Measurements from ENCODE around the gene ANKRD35. TPM values are rescaled to one million over a fixed set of nuclear protein-coding genes. Genes with fewer than 3 reads are reported as not detected.

The ANKRD35 gene
- total RNA-seq, 1 donor from 2014 or later, result 0.31 TPM

DNA sequence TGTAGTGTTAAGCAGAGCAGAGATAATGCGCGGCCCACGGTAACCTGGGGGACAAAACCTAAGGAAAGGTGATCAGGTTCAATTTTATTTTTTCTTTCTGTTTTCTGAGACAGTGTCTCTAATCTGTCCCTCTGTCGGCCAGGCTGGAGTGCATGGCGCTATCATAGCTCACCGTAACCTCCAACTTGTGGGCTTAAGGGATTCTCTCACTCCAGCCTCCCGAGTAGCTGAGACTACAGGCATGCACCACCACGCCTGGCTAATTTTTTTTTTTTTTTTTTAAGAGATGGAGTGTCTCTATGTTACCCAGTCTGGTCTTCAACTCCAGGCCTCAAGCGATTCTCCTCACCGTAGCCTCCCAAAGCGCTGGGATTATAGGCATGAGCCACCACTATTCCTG, 724 bp upstream of the ANKRD35 start:
- Mint-ChIP-seq H3K4me3 (ENCODE audit: low read depth) (peak overlapping the region; percentile 76), H3K9me3 (ENCODE audit: low read depth) (no peaks in the 10 kb centered on the region), H3K4me1 (ENCODE audit: low read depth) (peaks cover 23% of the 10 kb centered on the region), H3K36me3 (ENCODE audit: insufficient read depth) (no peaks in the 10 kb centered on the region), H3K27me3 (peaks cover 38% of the 10 kb centered on the region), H3K27ac (no peak overlapping the region)
- DNase-seq (ENCODE audit: low spot score, unreplicated experiment), result no peak
- TF ChIP-seq, protein P1, sequence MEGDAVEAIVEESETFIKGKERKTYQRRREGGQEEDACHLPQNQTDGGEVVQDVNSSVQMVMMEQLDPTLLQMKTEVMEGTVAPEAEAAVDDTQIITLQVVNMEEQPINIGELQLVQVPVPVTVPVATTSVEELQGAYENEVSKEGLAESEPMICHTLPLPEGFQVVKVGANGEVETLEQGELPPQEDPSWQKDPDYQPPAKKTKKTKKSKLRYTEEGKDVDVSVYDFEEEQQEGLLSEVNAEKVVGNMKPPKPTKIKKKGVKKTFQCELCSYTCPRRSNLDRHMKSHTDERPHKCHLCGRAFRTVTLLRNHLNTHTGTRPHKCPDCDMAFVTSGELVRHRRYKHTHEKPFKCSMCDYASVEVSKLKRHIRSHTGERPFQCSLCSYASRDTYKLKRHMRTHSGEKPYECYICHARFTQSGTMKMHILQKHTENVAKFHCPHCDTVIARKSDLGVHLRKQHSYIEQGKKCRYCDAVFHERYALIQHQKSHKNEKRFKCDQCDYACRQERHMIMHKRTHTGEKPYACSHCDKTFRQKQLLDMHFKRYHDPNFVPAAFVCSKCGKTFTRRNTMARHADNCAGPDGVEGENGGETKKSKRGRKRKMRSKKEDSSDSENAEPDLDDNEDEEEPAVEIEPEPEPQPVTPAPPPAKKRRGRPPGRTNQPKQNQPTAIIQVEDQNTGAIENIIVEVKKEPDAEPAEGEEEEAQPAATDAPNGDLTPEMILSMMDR (IDR thresholded peaks at IDR 0.05; ENCODE audit: unreplicated experiment), result no peak

DNA sequence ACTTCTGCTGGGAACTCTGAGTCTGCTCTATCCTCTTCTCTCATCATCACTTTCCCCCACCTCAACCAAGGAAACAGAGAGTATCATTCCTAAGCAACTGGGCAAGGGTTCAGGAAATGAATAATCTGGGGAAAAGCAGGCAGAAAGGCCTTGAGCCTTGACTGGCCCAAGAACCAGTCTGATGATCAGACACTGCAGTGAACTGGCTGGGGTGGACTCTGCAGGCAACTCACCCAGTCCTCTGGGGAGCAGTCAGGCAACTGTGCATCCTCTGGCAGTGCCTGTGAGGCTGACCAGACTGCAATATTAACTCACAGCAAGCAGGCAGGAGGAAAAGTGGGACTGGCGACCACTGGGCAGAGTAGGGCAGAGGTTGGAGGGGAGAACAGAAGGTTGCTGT, 991 bp downstream of the ANKRD35 start:
- peaks cover 18% of the 10 kb centered on the region for H3K4me1 Mint-ChIP-seq (ENCODE audit: low read depth)
- peaks cover 38% of the 10 kb centered on the region for H3K27me3 Mint-ChIP-seq
- DNase-seq (ENCODE audit: low spot score, unreplicated experiment), result no peak
- peak overlapping the region; percentile 7 for H3K4me3 Mint-ChIP-seq (ENCODE audit: low read depth)
- no peaks in the 10 kb centered on the region for H3K36me3 Mint-ChIP-seq (ENCODE audit: insufficient read depth)
- no peaks in the 10 kb centered on the region for H3K9me3 Mint-ChIP-seq (ENCODE audit: low read depth)
- no peak overlapping the region for H3K27ac Mint-ChIP-seq
- TF ChIP-seq, protein P1 (IDR thresholded peaks at IDR 0.05; ENCODE audit: unreplicated experiment), result no peak

DNA sequence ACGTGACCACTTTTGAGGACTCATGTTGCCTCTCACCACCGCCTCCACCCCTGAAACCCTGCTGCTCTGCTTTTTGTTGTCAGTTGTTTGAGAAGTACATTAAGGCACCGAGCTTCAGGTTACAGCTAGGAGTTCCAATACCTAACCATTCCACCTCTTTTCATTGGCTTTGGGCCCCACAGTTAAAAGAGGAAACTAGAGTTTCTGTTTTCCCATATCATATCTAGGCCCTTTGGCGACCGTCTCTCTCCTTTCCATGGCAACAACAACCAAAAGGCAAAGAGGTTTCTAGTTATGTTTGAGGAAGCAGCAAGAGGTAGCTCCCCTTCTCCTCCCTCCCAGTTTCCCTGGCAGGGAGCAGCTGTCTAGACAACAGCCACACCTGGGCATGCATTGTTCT, 5.9 kb downstream of the ANKRD35 start:
- TF ChIP-seq, protein P1 (IDR thresholded peaks at IDR 0.05; ENCODE audit: unreplicated experiment), result no peak
- H3K27me3 Mint-ChIP-seq, result peaks cover 43% of the 10 kb centered on the region
- no peak overlapping the region for H3K27ac Mint-ChIP-seq
- no peaks in the 10 kb centered on the region for H3K36me3 Mint-ChIP-seq (ENCODE audit: insufficient read depth)
- no peak overlapping the region for H3K4me3 Mint-ChIP-seq (ENCODE audit: low read depth)
- H3K9me3 Mint-ChIP-seq (ENCODE audit: low read depth), result no peaks in the 10 kb centered on the region
- peaks cover 9% of the 10 kb centered on the region for H3K4me1 Mint-ChIP-seq (ENCODE audit: low read depth)
- no peak for DNase-seq (ENCODE audit: low spot score, unreplicated experiment)

DNA sequence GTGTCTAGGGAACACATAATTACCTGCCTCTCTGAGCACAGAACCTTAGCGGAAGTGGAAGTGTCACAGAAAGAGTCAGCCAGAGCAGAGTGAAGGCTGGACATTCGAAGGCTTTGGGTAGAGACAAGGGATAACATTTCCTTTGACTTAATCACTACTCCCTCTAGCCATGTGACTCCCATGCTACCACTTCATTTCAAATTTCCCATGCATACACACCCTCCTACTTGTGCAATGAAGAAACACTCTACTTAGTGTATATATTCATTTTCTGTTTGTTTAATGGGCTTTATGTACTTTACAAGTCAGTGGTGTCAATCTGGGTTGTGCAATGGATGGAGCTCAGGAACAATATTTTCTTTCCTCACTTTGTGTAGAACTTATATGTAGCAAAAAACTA, 6.9 kb downstream of the ANKRD35 start:
- TF ChIP-seq, protein P1 (IDR thresholded peaks at IDR 0.05; ENCODE audit: unreplicated experiment), result no peak
- H3K27ac Mint-ChIP-seq, result no peak overlapping the region
- no peaks in the 10 kb centered on the region for H3K9me3 Mint-ChIP-seq (ENCODE audit: low read depth)
- no peak for DNase-seq (ENCODE audit: low spot score, unreplicated experiment)
- H3K36me3 Mint-ChIP-seq (ENCODE audit: insufficient read depth), result no peaks in the 10 kb centered on the region
- no peak overlapping the region for H3K4me3 Mint-ChIP-seq (ENCODE audit: low read depth)
- peaks cover 9% of the 10 kb centered on the region for H3K4me1 Mint-ChIP-seq (ENCODE audit: low read depth)
- peaks cover 43% of the 10 kb centered on the region for H3K27me3 Mint-ChIP-seq

DNA sequence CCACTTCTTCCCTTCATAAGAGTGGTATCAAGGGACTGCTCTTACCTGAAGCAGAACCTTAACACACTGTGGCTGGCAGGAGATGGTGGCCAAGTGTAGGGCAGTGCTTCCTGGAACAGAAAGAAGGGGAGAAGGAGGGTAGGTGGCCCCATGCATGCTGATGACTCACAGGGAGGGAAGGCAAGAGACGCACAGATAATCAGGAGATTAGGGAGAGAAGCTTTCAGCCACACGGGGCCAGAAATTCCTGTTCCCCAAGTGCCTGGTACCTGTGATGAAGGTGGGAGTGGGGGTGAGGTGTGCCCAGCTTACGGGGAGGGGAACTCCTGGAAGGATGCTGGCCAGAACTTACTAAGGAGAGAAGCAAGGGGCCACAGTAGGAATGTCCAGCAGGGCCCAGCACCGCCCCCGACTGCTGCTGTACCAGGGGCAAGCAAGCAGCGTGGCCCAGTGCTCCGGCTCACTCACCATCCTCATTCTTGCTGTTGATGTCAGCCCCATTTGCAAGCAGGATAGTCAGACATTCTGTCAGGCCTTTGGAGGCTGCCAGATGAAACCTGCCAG, 7.7 kb downstream of the ANKRD35 start:
- TF ChIP-seq, protein P1 (IDR thresholded peaks at IDR 0.05; ENCODE audit: unreplicated experiment), result no peak
- no peaks in the 10 kb centered on the region for H3K9me3 Mint-ChIP-seq (ENCODE audit: low read depth)
- peaks cover 9% of the 10 kb centered on the region for H3K4me1 Mint-ChIP-seq (ENCODE audit: low read depth)
- no peak overlapping the region for H3K27ac Mint-ChIP-seq
- no peaks in the 10 kb centered on the region for H3K36me3 Mint-ChIP-seq (ENCODE audit: insufficient read depth)
- H3K27me3 Mint-ChIP-seq, result peaks cover 44% of the 10 kb centered on the region
- no peak overlapping the region for H3K4me3 Mint-ChIP-seq (ENCODE audit: low read depth)
- DNase-seq (ENCODE audit: low spot score, unreplicated experiment), result no peak
